Natural killer cell treated with Interleukin-12 subunit alpha and Interleukin-12 subunit beta and Interleukin-15 and Interleukin-18, amount 100 ng/mL, for 72 hours (primary cell): ENCODE results near the gene PPP1R15A. TPM values are rescaled to one million over a fixed set of nuclear protein-coding genes. Genes with fewer than 3 reads are reported as not detected.

Experiments used
- ATAC-seq, 2 donors: fragments of 150-1000 bp; cut with Tn5 transposase in 1 of 2; sonication (Bioruptor Pico), chemical (Tn5 transposase) in 1 of 2; 2 replicates each; pipeline ENCODE4 v1.10.0; 2021
- DNase-seq: peaks from one replicate; pipeline ENCODE4 v3.0.0; 2022; ENCODE audit warnings: low spot score
- H3K27ac Mint-ChIP-seq, 2 donors: 1 replicate in 1 of 2; 2 replicates in 1 of 2; pipeline ENCODE4 v1.8.0; 2022; ENCODE audit warnings: mixed read lengths in 2 of 2, mild to moderate bottlenecking in 1 of 2, moderate library complexity in 1 of 2
- H3K27me3 Mint-ChIP-seq, 2 donors: 1 replicate in 1 of 2; 2 replicates in 1 of 2; pipeline ENCODE4 v1.8.0; 2022; ENCODE audit warnings: mixed read lengths in 2 of 2
- H3K36me3 Mint-ChIP-seq: one replicate; pipeline ENCODE4 v1.8.0; 2022; ENCODE audit warnings: mixed read lengths
- H3K4me1 Mint-ChIP-seq, 2 donors: 1 replicate in 1 of 2; 2 replicates in 1 of 2; pipeline ENCODE4 v1.8.0; 2022; ENCODE audit warnings: low read depth in 2 of 2, mixed read lengths in 2 of 2, mild to moderate bottlenecking in 1 of 2
- H3K4me3 Mint-ChIP-seq: one replicate; pipeline ENCODE4 v1.8.0; 2022; ENCODE audit warnings: mixed read lengths
- H3K9me3 Mint-ChIP-seq: 2 replicates; pipeline ENCODE4 v1.8.0; 2022; ENCODE audit warnings: mixed read lengths
- total RNA-seq, 2 donors: library from RNA; stranded (reverse); gene quantifications; one replicate each; pipeline ENCODE4 v1.2.3, GENCODE V29; 2022

PPP1R15A gene
- total RNA-seq, 2 donors from 2014 or later = 74.1 to 111 TPM

DNA sequence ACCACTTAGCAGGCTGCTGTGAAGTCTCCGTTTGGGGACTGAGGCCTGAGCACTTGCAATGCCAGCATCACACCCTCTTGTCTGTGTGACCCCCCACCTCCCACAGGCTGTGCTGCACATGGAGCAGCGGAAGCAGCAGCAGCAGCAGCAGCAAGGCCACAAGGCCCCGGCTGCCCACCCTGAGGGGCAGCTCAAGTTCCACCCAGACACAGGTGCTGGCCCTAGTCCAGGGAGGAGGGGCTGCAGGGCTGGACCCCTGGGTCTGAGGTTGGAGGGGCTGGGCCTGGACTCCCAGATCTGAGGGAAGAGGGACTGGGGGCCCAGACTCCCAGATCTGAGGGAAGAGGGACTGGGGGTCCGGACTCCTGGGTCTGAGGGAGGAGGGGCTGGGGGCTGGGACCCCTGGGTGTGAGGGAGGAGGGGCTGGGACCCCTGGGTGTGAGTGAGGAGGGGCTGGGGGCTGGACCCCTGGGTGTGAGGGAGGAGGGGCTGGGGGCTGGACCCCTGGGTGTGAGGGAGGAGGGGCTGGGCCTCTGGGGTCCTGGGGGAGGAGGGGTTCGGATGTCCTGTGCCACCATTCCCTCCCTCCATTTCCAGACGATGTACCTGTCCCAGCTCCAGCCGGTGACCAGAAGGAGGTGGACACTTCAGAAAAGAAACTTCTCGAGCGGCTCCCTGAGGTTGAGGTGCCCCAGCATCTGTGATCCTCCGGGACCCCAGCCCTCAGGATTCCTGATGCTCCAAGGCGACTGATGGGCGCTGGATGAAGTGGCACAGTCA, 49.7 kb downstream of the PPP1R15A start:
- Mint-ChIP-seq H3K36me3 (no peaks in the 10 kb centered on the region), H3K27me3 (no peaks in the 10 kb centered on the region), H3K4me1 (peaks cover 0 to 2% of the 10 kb centered on the region in 2 donors), H3K4me3 (no peak overlapping the region), H3K9me3 (no peaks in the 10 kb centered on the region), H3K27ac (no peak overlapping the region)
- DNase-seq = no peak
- ATAC-seq = no peak

DNA sequence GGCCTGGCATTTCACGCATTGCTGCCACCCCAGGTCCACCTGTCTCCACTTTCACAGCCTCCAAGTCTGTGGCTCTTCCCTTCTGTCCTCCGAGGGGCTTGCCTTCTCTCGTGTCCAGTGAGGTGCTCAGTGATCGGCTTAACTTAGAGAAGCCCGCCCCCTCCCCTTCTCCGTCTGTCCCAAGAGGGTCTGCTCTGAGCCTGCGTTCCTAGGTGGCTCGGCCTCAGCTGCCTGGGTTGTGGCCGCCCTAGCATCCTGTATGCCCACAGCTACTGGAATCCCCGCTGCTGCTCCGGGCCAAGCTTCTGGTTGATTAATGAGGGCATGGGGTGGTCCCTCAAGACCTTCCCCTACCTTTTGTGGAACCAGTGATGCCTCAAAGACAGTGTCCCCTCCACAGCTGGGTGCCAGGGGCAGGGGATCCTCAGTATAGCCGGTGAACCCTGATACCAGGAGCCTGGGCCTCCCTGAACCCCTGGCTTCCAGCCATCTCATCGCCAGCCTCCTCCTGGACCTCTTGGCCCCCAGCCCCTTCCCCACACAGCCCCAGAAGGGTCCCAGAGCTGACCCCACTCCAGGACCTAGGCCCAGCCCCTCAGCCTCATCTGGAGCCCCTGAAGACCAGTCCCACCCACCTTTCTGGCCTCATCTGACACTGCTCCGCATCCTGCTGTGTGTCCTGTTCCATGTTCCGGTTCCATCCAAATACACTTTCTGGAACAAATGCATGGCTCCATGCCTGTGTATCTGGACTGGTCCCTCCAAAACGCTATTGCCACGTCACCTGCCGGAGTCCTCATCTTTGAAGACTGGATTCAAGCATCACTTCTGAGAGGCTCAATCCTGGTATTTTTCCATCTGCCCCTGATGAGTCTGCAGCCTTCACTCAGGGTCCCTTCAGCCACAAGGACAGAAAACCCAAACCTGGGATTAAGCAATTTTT, 50.6 kb downstream of the PPP1R15A start:
- no peak for ATAC-seq
- no peak for DNase-seq
- Mint-ChIP-seq H3K27me3 (no peaks in the 10 kb centered on the region), H3K4me1 (peaks cover 0 to 2% of the 10 kb centered on the region in 2 donors), H3K27ac (no peak overlapping the region), H3K9me3 (no peaks in the 10 kb centered on the region), H3K36me3 (no peaks in the 10 kb centered on the region), H3K4me3 (no peak overlapping the region)

DNA sequence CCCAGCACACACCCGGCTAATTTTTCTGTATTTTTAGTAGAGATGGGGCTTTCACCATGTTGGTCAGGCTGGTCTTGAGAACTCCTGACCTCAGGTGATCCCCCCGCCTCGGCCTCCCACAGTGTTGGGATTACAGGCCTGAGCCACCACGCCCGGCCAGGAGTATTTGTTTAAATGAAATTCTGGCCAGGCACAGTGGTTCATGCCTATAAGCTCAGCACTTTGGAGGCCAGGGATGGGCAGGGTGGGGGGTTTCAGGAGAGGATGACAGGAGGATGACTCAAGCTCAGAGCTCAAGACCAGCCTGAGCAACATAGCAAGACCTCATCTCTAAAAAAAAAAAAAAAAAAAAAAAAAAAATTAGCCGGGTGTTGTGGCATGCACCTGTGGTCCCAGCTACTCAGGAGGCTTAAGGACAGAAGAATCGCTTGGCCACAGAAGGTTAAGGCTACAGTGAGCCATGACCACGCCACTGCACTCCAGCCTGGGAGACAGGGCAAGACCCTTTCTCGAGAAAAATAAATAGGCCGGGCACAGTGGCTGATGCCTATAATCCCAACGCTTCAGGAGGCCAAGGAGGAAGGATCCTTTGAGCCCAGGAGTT, 53.1 kb downstream of the PPP1R15A start:
- H3K27me3 Mint-ChIP-seq = no peaks in the 10 kb centered on the region
- H3K4me3 Mint-ChIP-seq = no peak overlapping the region
- DNase-seq (no peak), ATAC-seq (no peak)
- no peaks in the 10 kb centered on the region for H3K36me3 Mint-ChIP-seq
- H3K4me1 Mint-ChIP-seq = peaks cover 0 to 2% of the 10 kb centered on the region in 2 donors
- H3K9me3 Mint-ChIP-seq = no peaks in the 10 kb centered on the region
- no peak overlapping the region for H3K27ac Mint-ChIP-seq

Other genes with a start within 250 kb of the PPP1R15A start
- gene DBP, start 235.0 kb upstream of the PPP1R15A start, total RNA-seq = 1 to 10 TPM; 3.8 to 3.9 TPM
- gene CA11, start 226.2 kb upstream of the PPP1R15A start, total RNA-seq = 1 to 10 TPM; 4.7 to 4.9 TPM
- gene NTN5, start 199.4 kb upstream of the PPP1R15A start, total RNA-seq = under 1 TPM; 0.21 to 0.28 TPM
- not detected for gene FUT2, start 176.4 kb upstream of the PPP1R15A start, total RNA-seq
- gene MAMSTR, start 152.7 kb upstream of the PPP1R15A start, total RNA-seq = 1 to 10 TPM; 1.0 to 1.2 TPM
- gene RASIP1, start 131.8 kb upstream of the PPP1R15A start, total RNA-seq = under 1 TPM; 0.12 to 0.95 TPM
- gene IZUMO1, start 125.5 kb upstream of the PPP1R15A start, total RNA-seq = not detected
- under 1 TPM in 1 of 2 donors, not detected in 1; 0.21 TPM for gene FUT1, start 119.8 kb upstream of the PPP1R15A start, total RNA-seq
- gene FGF21, start 116.9 kb upstream of the PPP1R15A start, total RNA-seq = not detected
- 10 to 100 TPM; 31.7 to 40.4 TPM for gene BCAT2, start 61.4 kb upstream of the PPP1R15A start, total RNA-seq
- under 1 TPM in 1 of 2 donors, not detected in 1; 0.26 TPM for gene HSD17B14, start 35.9 kb upstream of the PPP1R15A start, total RNA-seq
- gene PLEKHA4, start 3.8 kb upstream of the PPP1R15A start, total RNA-seq = 1 to 10 TPM; 3.8 to 5.4 TPM
- gene TULP2, start 26.3 kb downstream of the PPP1R15A start, total RNA-seq = not detected
- 100 to 1,000 TPM; 213 to 270 TPM for gene NUCB1, start 27.9 kb downstream of the PPP1R15A start, total RNA-seq
- gene DHDH, start 61.3 kb downstream of the PPP1R15A start, total RNA-seq = under 1 TPM in 1 of 2 donors, not detected in 1; 0.43 TPM
- 100 to 1,000 TPM; 203 to 305 TPM for gene BAX, start 82.5 kb downstream of the PPP1R15A start, total RNA-seq
- 1,000 to 10,000 TPM; 1,643 to 2,467 TPM for gene FTL, start 92.9 kb downstream of the PPP1R15A start, total RNA-seq
- 100 to 1,000 TPM in 1 of 2 donors, 10 to 100 TPM in 1; 85.7 to 119 TPM for gene GYS1, start 120.9 kb downstream of the PPP1R15A start, total RNA-seq
- gene RUVBL2, start 121.5 kb downstream of the PPP1R15A start, total RNA-seq = 100 to 1,000 TPM; 101 to 173 TPM
- not detected for gene LHB, start 144.7 kb downstream of the PPP1R15A start, total RNA-seq
- not detected for gene CGB3, start 151.9 kb downstream of the PPP1R15A start, total RNA-seq
- gene CGB2, start 159.5 kb downstream of the PPP1R15A start, total RNA-seq = not detected
- not detected for gene CGB1, start 164.5 kb downstream of the PPP1R15A start, total RNA-seq
- not detected for gene CGB5, start 171.4 kb downstream of the PPP1R15A start, total RNA-seq
- not detected for gene CGB8, start 176.7 kb downstream of the PPP1R15A start, total RNA-seq
- gene CGB7, start 185.3 kb downstream of the PPP1R15A start, total RNA-seq = not detected
- gene NTF4, start 192.4 kb downstream of the PPP1R15A start, total RNA-seq = not detected
- not detected for gene KCNA7, start 200.3 kb downstream of the PPP1R15A start, total RNA-seq
- 100 to 1,000 TPM; 185 to 346 TPM for gene SNRNP70, start 213.0 kb downstream of the PPP1R15A start, total RNA-seq
- 1 to 10 TPM; 6.0 to 6.1 TPM for gene LIN7B, start 241.9 kb downstream of the PPP1R15A start, total RNA-seq
- gene C19orf73, start 246.7 kb downstream of the PPP1R15A start, total RNA-seq = 1 to 10 TPM in 1 of 2 donors, under 1 TPM in 1; 0.95 to 2.9 TPM
- gene PPFIA3, start 247.1 kb downstream of the PPP1R15A start, total RNA-seq = 10 to 100 TPM in 1 of 2 donors, 1 to 10 TPM in 1; 7.0 to 11.3 TPM